Memory B cell (primary cell): ENCODE measurements around the gene THADA.
"Not testable (repeated sequence)": the region's sequence is repeated elsewhere in the genome, so short reads cannot be mapped to it uniquely, and the experiment has no call there.

Source experiments
- ATAC-seq: fragments of 150-1000 bp; cut with Tn5 transposase; 2 replicates; pipeline ENCODE4 v1.10.0; 2021; ENCODE audit warnings: low read depth, mild to moderate bottlenecking, moderate library complexity
- DNase-seq, 2 donors: peaks; one replicate each; pipeline ENCODE4 v3.0.0; 2022; ENCODE audit warnings: low spot score in 2 of 2
- H3K27ac Mint-ChIP-seq: one replicate; pipeline ENCODE4 v1.8.0; 2022; ENCODE audit warnings: mild to moderate bottlenecking, moderate library complexity, mixed read lengths
- H3K27me3 Mint-ChIP-seq: one replicate; pipeline ENCODE4 v1.8.0; 2022; ENCODE audit warnings: mixed read lengths
- H3K36me3 Mint-ChIP-seq: one replicate; pipeline ENCODE4 v1.8.0; 2022; ENCODE audit warnings: mild to moderate bottlenecking, mixed read lengths
- H3K4me1 Mint-ChIP-seq: one replicate; pipeline ENCODE4 v1.8.0; 2022; ENCODE audit warnings: mixed read lengths
- H3K4me3 Mint-ChIP-seq: one replicate; pipeline ENCODE4 v1.8.0; 2022; ENCODE audit warnings: mild to moderate bottlenecking, moderate library complexity, mixed read lengths
- H3K9me3 Mint-ChIP-seq: one replicate; pipeline ENCODE4 v1.8.0; 2022; ENCODE audit warnings: mixed read lengths

THADA gene

DNA sequence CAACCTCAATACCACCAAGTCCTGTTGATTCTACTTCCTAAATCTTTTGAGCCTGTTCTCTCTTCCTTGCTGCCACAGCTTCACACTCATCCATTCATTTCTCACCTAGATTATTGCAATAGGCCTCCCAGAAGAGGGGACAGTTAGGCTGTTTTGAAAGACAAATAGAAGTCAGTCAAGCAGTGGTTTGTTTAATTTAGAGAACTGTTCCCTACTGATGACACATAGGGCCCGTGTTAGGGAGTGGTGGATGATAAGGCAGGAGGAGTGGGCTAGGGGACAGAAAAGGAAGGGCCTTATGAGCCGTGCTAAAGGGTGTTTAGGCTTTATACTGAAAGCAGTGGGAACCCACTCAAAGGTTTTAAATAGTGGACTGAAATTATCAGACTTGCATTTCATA lies 309.9 kb downstream of the THADA start:
- no peak overlapping the region for H3K4me3 Mint-ChIP-seq
- DNase-seq (no peak), ATAC-seq (no peak)
- H3K4me1 Mint-ChIP-seq = peaks cover 4% of the 10 kb centered on the region
- peaks cover 19% of the 10 kb centered on the region for H3K9me3 Mint-ChIP-seq
- H3K27me3 Mint-ChIP-seq = no peaks in the 10 kb centered on the region
- H3K36me3 Mint-ChIP-seq = peaks cover 84% of the 10 kb centered on the region
- no peak overlapping the region for H3K27ac Mint-ChIP-seq

- peaks cover 4% of the 10 kb centered on the region for H3K4me1 Mint-ChIP-seq
- H3K9me3 Mint-ChIP-seq = peaks cover 19% of the 10 kb centered on the region
- ATAC-seq = no peak
- peaks cover 76% of the 10 kb centered on the region for H3K36me3 Mint-ChIP-seq
- H3K4me3 Mint-ChIP-seq = no peak overlapping the region
- no peak for DNase-seq
- no peaks in the 10 kb centered on the region for H3K27me3 Mint-ChIP-seq
- no peak overlapping the region for H3K27ac Mint-ChIP-seq
Observed at GRCh38 chr2:43284967-43285366, 310.9 kb downstream of the THADA start.

DNA sequence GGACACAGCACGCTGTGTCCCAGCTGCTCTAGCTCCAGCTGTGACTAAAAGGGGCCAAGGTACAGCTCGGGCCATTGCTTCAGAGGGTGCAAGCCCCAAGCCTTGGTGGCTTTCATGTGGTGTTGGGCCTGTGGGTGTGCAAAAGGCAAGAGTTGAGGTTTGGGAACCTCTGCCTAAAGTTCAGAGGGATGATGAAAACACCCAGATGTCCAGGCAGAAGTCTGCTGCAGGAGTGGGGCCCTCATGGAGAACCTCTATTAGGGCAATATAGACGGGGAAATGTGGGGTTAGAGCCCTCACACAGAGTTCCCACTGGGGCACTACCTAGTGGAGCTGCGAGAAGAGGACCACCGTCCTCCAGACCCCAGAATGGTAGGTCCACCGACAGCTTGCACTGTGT lies 311.5 kb downstream of the THADA start:
- ATAC-seq, DNase-seq, H3K27me3 Mint-ChIP-seq, H3K27ac Mint-ChIP-seq, H3K4me1 Mint-ChIP-seq, H3K4me3 Mint-ChIP-seq: not testable (repeated sequence)
- peaks cover 76% of the 10 kb centered on the region for H3K36me3 Mint-ChIP-seq
- H3K9me3 Mint-ChIP-seq = peaks cover 19% of the 10 kb centered on the region

- peaks cover 64% of the 10 kb centered on the region for H3K36me3 Mint-ChIP-seq
- H3K9me3 Mint-ChIP-seq = peaks cover 15% of the 10 kb centered on the region
- H3K27me3 Mint-ChIP-seq = no peaks in the 10 kb centered on the region
- H3K4me1 Mint-ChIP-seq = peaks cover 7% of the 10 kb centered on the region
- ATAC-seq (no peak), DNase-seq (no peak)
- no peak overlapping the region for H3K27ac Mint-ChIP-seq
- no peak overlapping the region for H3K4me3 Mint-ChIP-seq
Observed at GRCh38 chr2:43280994-43281393, 314.8 kb downstream of the THADA start.

DNA sequence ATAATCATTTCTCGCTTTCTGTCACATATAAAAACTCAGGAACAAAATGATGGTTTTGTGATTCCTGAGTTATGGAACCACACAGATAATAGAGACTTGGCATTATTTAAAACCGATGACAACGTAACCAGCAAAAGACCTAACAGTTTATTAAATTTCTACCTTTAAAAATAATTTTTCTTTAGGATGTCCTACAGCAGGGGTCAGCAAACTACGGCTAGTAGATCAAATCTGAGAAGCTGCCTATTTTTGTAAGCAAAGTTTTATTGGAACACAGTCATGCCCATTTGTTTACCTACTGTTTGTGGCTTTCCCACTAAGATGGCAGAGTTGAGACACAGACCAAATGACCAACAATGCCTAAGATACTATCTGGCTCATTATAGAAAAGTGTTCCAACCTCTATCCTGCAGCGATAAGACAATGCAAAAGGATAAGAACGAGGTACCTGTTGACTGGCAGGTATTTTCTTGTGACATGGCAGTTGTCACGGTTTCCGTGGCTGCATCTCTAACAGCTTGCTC lies 316.5 kb downstream of the THADA start:
- DNase-seq (no peak), ATAC-seq (no peak)
- Mint-ChIP-seq H3K4me1 (peaks cover 7% of the 10 kb centered on the region), H3K27ac (peak overlapping the region; percentile 14), H3K27me3 (no peaks in the 10 kb centered on the region), H3K4me3 (no peak overlapping the region), H3K36me3 (peaks cover 51% of the 10 kb centered on the region), H3K9me3 (peaks cover 7% of the 10 kb centered on the region)

DNA sequence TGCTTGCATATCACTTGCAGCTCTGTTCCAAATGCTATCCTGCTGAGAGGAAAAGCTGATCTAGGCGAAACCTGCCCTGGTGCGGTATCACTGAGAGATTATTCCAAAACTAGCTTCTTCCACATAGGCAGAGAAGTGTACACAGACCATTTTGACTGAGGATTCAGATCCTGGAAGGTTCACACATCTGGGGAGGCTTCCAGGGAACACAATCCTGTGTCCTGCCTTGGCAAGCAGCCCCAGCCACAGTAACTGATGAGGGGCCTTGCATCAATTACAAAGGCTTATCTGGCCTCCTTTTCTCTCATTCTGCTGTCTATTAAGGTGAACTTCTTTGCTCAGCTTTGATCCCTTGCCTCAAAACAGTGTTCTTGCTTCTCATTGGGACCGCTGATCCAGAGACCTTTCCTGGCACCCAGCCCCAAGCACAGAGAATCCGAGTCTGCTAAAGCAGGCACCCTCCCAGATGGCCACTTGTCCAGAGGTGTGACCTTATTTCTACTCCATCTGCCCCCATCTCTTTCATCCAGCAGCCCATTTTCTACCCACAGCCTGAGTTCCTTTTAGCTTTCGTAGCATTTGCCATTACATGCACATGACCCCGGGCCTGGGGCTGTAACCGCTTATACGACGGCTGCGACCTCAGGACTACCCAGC lies 317.1 kb downstream of the THADA start:
- ATAC-seq = no peak
- H3K27ac Mint-ChIP-seq = peak overlapping the region; percentile 14
- no peaks in the 10 kb centered on the region for H3K27me3 Mint-ChIP-seq
- peaks cover 7% of the 10 kb centered on the region for H3K9me3 Mint-ChIP-seq
- H3K36me3 Mint-ChIP-seq = peaks cover 48% of the 10 kb centered on the region
- peaks cover 7% of the 10 kb centered on the region for H3K4me1 Mint-ChIP-seq
- H3K4me3 Mint-ChIP-seq = no peak overlapping the region
- DNase-seq = no peak

DNA sequence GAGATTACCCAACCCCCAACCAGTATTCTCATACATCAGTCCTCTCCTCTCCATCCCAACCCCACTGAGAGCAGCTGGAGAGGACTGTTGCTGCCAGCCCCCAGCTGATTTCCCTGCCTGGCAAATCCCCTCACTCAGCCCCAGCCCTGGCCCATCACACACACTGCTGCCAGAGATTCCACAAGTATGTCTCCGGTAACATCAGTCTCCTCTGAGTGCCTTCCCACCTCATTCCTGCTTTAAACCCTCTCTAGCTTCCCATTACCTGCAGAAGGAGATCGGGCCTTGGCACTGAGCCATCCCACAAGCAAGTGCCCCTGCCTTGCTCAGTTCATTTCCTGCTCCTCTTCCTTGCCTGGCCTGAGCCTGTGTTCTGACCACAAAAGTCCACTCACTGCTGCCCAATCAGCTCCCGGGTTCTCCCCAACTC lies 318.9 kb downstream of the THADA start:
- DNase-seq (no peak), ATAC-seq (no peak)
- peaks cover 37% of the 10 kb centered on the region for H3K36me3 Mint-ChIP-seq
- H3K4me1 Mint-ChIP-seq = peaks cover 3% of the 10 kb centered on the region
- H3K4me3 Mint-ChIP-seq = no peak overlapping the region
- no peaks in the 10 kb centered on the region for H3K27me3 Mint-ChIP-seq
- H3K9me3 Mint-ChIP-seq = no peaks in the 10 kb centered on the region
- H3K27ac Mint-ChIP-seq = no peak overlapping the region

GRCh38 chr2:43276266-43276941 lies 319.4 kb downstream of the THADA start:
- no peak overlapping the region for H3K27ac Mint-ChIP-seq
- DNase-seq = no peak
- no peak for ATAC-seq
- H3K36me3 Mint-ChIP-seq = peaks cover 34% of the 10 kb centered on the region
- H3K4me1 Mint-ChIP-seq = peaks cover 3% of the 10 kb centered on the region
- H3K4me3 Mint-ChIP-seq = no peak overlapping the region
- no peaks in the 10 kb centered on the region for H3K27me3 Mint-ChIP-seq
- no peaks in the 10 kb centered on the region for H3K9me3 Mint-ChIP-seq

GRCh38 chr2:43274721-43275120 lies 321.1 kb downstream of the THADA start:
- Mint-ChIP-seq H3K36me3 (peaks cover 34% of the 10 kb centered on the region), H3K27ac (no peak overlapping the region), H3K9me3 (no peaks in the 10 kb centered on the region), H3K4me1 (peaks cover 3% of the 10 kb centered on the region), H3K27me3 (no peaks in the 10 kb centered on the region), H3K4me3 (no peak overlapping the region)
- DNase-seq = no peak
- no peak for ATAC-seq

DNA sequence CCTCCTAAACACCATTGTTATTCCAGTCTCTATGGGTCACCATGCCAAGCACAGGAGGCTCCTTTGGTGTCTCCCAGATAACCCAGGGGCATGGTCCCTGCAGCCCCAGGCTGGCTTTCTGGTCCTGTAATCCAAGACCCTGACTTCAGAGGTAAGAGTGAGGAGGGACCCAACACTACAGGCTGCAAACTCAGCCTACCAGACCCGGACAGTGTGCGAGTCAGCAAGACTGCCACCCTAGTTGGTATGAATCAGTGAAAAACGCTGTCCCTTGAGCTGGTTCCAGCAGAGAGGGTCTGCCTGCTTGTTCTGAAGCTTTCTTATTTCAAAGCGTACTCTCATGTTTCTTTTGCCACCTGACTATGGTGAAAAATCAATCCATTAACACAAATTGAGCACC lies 321.8 kb downstream of the THADA start:
- no peak for DNase-seq
- Mint-ChIP-seq H3K9me3 (no peaks in the 10 kb centered on the region), H3K4me3 (no peak overlapping the region), H3K27me3 (no peaks in the 10 kb centered on the region), H3K36me3 (peaks cover 34% of the 10 kb centered on the region), H3K4me1 (peaks cover 3% of the 10 kb centered on the region), H3K27ac (no peak overlapping the region)
- ATAC-seq = no peak

GRCh38 chr2:43273529-43273928 lies 322.3 kb downstream of the THADA start:
- no peaks in the 10 kb centered on the region for H3K27me3 Mint-ChIP-seq
- peaks cover 35% of the 10 kb centered on the region for H3K36me3 Mint-ChIP-seq
- peaks cover 3% of the 10 kb centered on the region for H3K4me1 Mint-ChIP-seq
- no peak overlapping the region for H3K4me3 Mint-ChIP-seq
- no peak for ATAC-seq
- H3K27ac Mint-ChIP-seq = no peak overlapping the region
- H3K9me3 Mint-ChIP-seq = no peaks in the 10 kb centered on the region
- DNase-seq = no peak

DNA sequence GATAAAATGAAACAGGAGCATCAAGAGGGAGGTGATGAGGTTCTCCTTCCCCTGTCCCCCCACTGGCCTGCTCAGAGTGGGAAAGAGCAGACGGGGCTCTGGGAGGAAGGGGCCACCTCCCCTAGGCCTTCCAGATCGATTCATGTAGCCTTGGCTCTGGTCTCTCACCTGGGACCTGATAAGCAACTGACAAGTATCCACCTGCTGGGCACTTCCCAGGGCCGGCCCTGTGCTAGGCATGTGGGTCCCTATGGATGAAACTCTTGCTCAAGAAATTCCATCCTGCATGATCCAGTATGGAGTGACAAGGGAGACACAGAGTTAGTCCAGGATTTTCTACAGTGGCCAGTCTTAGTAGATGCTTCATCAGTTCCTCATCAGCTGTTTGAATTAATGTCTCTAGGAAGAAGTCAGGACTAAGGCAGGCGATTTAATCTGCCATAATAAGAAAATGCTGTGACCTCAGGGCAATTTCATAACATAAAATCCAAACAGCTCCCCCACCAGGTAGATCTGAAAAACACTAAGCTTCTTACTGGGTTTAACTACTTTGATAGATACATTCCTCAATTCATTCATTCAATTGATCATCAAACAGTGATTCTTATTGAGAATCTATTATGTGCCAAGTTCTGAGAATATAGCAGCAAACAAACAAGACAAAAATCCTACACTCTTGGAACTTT lies 324.8 kb downstream of the THADA start:
- Mint-ChIP-seq H3K4me3 (no peak overlapping the region), H3K36me3 (peaks cover 30% of the 10 kb centered on the region)
- DNase-seq = no peak

DNA sequence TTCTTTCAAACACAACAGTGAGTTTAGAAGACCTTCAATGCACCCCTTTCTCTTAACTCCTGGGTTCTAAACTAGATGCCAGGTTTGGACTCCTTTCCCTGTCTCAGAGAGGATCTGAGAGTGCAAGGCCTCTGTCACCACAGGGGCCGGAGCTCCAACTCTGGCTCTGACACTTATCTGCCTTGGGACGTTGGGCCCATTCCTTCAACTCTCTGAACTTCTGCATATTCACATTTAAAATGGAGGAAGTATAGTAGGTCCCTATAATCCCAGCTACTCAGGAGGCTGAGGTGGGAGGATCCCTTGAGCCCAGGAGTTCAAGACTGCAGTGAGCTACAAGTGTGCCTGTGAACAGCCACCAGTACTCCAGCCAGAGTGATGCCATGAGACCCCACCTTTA lies 325.4 kb downstream of the THADA start:
- H3K36me3 Mint-ChIP-seq = peaks cover 34% of the 10 kb centered on the region
- H3K9me3 Mint-ChIP-seq = no peaks in the 10 kb centered on the region
- ATAC-seq (no peak), DNase-seq (no peak)
- no peak overlapping the region for H3K4me3 Mint-ChIP-seq
- no peaks in the 10 kb centered on the region for H3K4me1 Mint-ChIP-seq
- no peak overlapping the region for H3K27ac Mint-ChIP-seq
- H3K27me3 Mint-ChIP-seq = no peaks in the 10 kb centered on the region

More for the DNA sequence above, 324.8 kb downstream of the THADA start:
- H3K9me3 Mint-ChIP-seq = no peaks in the 10 kb centered on the region
- H3K27me3 Mint-ChIP-seq = no peaks in the 10 kb centered on the region
- no peak for ATAC-seq
- no peaks in the 10 kb centered on the region for H3K4me1 Mint-ChIP-seq
- H3K27ac Mint-ChIP-seq = no peak overlapping the region

DNA sequence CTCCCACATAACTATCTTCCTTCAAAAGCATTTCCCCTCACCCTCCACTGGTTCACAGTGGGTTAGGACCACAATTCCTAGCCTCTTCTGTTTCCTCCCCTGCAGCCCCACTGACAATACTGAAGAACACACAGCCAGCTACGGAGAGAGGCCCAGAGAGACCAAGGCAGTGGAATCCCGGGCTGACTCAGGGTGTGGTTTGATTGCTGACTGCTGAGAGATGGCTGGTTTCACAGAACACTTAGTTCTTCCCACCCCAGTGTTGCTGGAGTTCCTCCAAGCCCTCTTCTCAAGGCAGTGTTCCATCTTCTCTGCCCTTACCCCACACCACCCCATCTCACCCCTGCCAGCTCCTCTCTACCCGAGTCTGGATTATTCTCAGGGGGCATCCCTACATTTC lies 326.1 kb downstream of the THADA start:
- Mint-ChIP-seq H3K27ac (no peak overlapping the region), H3K27me3 (no peaks in the 10 kb centered on the region), H3K4me3 (no peak overlapping the region), H3K36me3 (peaks cover 34% of the 10 kb centered on the region), H3K4me1 (no peaks in the 10 kb centered on the region), H3K9me3 (no peaks in the 10 kb centered on the region)
- ATAC-seq (no peak), DNase-seq (no peak)
